NCI-H748 treated with DMSO at 0.1 percent for 48 hours (cell line): ENCODE data around the gene H3-3A.
A peak's percentile ranks its signal among the peaks of the same experiment; 100 is the strongest.

ENCODE experiments used
- DNase-seq: peaks from one replicate; lab custom pipeline; 2025; lab: John Stamatoyannopoulos, UW

H3-3A gene

DNA sequence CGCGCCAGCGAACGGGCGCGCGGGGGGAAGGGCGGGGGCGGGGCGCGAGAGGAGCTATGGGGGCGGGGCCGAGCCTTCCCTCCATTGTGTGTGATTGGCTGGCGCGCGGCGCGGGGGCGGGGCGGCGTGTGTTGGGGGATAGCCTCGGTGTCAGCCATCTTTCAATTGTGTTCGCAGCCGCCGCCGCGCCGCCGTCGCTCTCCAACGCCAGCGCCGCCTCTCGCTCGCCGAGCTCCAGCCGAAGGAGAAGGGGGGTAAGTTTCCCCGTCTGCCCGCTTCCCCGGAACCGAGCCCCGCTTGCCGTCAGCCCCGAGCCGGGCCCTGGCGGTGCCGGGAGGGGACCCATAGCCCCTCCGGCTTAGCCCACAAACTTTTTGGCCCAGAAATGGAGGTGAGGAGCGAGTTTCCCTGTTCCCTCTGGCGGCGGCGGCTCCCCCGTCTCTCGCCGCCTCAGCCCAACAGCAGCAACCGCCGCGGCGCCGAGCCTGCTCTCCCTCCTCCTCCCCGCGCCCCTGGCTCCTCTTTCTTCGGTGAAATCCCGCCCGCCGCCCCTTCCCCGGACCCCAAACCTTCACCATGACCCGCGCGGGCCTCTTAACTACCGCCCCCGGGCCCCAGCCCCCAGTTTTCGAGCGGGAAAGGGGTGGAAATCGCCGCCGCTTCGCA lies at the start of gene H3-3A:
TSS of gene H3-3A (plus strand) at position 159 of the 666 bp plus-strand sequence. CDS start 1,636 bp downstream, outside the sequence.
- DNase-seq: peak; percentile 63

- DNase-seq: no peak
Observed at GRCh38 chr1:226017070-226017469, 45.4 kb upstream of the H3-3A start.

GRCh38 chr1:226019572-226019971 lies 42.9 kb upstream of the H3-3A start:
- DNase-seq: no peak

DNA sequence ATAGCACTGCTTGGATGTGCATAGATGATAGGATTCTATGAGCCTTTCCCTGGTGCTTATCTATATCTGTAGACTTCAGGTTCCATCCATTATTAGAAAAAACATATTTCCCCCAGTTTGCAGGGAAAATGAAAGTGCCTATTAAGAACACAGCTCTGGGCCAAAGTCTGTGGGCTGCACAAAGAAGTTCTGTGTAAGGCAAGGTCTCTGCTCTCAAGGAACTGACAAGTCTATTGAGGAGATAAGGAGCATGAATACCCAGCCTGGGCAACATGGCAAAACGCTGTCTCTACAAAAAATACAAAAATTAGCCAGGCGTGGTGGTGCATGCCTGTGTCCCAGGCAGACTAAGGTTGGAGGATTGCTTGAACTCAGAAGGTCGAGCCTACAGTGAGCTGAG lies 41.1 kb upstream of the H3-3A start:
- DNase-seq: no peak

- DNase-seq: no peak
Observed at GRCh38 chr1:226021801-226022200, 40.7 kb upstream of the H3-3A start.

GRCh38 chr1:226023735-226024134 lies 38.8 kb upstream of the H3-3A start:
- DNase-seq: no peak

DNA sequence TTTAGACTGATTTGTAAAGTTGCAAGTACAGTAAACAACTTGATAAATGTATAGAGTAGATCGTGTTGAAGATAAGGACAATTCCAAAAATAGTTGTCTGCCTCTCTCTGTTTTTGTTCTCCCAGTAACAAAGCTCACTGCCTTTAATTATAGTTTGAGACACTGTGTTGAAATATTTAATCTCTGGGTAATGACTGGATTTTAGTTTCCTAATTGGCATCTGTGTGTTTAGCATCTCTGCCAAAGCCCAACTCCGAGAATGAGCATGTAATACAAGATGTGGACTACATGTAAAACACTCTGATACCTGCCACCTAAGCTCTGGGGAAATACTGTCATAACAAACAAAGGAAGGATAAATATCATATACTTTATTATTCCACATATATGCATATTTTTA lies 35.7 kb upstream of the H3-3A start:
- no peak for DNase-seq

- no peak for DNase-seq
Observed at GRCh38 chr1:226027538-226028217, 34.8 kb upstream of the H3-3A start.

GRCh38 chr1:226029093-226029496 lies 33.4 kb upstream of the H3-3A start:
- DNase-seq: no peak

DNA sequence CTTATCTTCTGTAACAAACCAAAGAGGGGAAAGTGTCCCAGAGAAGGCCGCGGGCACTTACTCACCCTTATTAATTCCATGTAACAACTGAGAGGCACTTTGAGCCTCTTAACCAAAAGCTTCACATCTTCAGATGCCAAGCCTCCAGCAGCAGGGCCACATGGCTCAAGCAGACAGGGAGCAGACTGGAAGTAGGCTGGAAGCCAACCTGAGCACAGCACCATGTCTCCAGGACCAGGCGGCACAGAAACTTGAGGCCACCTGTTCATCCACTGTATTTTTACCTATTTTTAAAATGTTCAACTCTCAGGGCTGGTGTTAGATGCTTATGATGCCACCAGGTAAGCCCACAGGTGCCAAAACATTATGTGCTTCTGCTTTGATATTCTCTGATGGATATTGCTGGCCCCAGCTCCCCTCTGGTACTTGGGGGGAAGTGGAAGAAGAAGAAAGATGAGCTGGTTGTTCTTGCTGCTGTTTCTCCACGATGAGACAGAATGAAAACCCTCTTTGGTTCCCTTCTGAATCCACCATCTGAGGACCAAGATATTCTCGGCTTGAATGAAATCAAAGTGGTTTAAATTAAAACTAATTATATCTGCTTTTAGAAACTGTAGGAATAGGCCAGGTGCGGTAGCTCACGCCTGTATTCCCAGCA lies 32.8 kb upstream of the H3-3A start:
- DNase-seq: no peak

GRCh38 chr1:226033582-226033981 lies 28.9 kb upstream of the H3-3A start:
- no peak for DNase-seq

DNA sequence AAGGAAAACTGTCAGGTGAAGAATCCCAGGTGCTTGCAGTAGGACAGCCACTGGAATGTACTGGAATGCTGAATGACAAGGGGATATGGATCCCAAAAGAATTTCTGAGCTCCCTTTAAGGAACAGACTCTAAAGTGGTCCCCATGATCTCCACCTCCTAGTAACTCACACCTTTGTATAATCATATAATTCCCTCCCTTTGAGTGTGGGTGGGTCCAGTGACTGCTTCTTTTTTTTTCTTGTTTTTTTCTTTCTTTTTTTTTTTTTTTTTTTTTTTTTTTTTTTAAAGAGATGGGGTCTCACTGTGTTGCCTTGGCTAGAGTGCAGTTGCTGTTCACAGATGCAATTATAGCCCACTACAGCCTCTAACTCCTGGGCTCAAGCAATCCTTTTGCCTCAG lies 28.5 kb upstream of the H3-3A start:
- DNase-seq: no peak

DNA sequence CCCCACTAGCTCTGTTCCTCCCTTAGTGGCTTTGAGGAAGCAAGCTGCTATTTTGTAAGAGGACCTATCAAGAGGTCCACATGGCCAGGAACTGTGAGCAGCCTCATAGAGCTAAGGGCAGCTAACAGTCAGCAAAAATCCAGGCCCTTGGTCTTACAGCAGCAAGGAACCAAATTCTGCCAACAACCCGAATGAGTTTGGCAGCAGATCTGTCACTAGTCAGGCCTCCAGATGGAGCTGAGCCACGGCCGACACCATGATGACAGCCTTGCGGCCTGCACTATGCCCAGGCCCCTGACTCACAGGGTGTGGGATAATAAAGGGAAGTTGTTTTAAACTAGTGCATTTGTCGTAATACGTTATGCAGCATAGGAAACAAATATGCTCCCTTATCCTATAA lies 28.0 kb upstream of the H3-3A start:
- DNase-seq: no peak

GRCh38 chr1:226035915-226036314 lies 26.6 kb upstream of the H3-3A start:
- no peak for DNase-seq

DNA sequence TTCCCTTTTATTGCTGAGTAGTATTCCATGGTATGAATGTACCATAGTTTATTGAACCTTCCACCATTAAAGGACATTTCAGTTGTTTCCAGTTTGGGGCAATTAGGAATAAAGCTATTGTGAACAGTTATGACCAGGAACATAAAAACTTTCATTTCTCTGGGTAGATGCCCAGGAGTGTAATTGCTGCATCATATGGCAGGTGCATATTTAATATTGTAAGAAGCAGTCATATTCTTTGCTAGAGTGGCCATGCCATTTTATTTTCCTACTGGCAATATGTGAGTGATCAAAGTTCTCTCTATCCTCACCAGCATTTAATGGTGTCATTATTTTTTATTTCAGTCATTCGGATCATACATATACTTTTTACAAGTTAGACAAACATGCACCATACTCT lies 23.9 kb upstream of the H3-3A start:
- DNase-seq: no peak

DNA sequence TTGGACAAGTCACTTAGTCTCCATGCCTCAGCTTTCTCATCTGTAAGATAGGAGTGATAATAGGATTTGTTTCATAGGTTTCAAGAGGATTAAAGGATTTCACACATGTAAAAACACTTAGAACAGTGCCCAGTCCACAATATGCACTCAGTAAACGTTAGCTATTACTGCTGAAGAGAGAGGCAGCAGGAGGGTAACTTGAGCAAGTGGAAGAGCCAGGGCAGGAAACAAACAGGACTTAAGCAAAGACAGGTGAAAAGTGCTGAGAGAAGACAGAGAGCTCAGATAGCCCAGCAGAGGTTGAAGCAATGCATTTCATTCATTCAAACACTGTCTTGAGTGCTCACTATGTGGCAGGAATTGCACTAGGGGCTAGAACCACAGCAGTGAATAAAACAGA lies 21.1 kb upstream of the H3-3A start:
- DNase-seq: no peak

GRCh38 chr1:226044514-226045101 lies 17.9 kb upstream of the H3-3A start:
- no peak for DNase-seq

DNA sequence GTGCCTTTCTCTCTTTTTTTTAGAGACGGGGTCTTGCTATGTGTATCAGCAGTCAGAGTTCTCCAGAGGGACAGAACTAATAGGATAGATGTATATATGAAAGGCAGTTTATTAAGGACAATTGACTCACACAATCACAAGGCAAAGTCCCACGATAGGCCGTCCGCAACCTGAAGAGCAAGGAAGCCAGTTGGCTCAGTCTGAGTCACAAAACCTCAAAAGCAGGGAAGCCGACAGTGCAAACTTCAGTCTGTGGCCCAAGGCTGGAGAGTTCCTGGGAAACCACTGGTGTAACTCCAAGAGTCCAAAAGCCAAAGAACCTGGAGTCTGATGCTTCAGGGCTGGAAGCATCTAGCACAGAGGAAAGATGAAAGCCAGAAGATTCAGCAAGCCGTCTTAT lies 16.3 kb upstream of the H3-3A start:
- no peak for DNase-seq

- DNase-seq: no peak
Observed at GRCh38 chr1:226047495-226047894, 15.0 kb upstream of the H3-3A start.

DNA sequence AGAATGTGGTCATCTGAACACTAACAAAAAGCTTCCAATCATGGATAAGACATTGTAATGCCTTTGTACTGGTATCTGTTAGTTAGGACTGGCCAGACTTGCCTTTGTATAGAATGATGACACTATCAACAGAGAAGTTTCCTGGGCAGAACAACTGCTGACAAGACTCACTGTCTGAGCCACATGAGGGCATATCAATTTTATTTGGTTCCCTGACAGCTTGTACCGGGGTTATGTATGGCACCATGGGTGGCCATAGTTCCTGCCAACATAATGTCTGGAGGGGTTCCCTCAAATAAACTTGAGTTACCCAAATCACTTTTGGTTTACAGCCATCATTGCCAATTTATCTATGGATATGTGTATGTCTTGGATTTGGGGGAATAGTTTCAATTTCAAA lies 13.6 kb upstream of the H3-3A start:
- DNase-seq: no peak

GRCh38 chr1:226050133-226050532 lies 12.4 kb upstream of the H3-3A start:
- DNase-seq: no peak

DNA sequence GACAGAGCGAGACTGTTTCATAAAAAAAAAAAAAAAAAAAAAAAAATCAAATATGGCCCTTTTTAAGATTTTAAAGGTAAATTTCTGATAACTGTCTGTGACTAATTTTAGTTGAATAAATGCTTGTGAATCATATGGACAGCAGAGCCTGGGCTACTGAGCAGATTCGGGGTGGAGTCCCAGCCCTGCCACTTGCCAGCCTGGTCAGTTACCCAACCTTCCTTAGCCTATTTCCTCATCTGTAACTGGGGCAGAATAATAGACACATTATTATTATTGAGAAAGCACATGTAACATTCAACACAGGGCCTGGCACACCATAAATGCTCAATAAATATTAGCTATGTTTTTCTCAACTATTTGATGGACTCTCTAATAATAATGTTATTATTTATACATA lies 11.2 kb upstream of the H3-3A start:
- no peak for DNase-seq

DNA sequence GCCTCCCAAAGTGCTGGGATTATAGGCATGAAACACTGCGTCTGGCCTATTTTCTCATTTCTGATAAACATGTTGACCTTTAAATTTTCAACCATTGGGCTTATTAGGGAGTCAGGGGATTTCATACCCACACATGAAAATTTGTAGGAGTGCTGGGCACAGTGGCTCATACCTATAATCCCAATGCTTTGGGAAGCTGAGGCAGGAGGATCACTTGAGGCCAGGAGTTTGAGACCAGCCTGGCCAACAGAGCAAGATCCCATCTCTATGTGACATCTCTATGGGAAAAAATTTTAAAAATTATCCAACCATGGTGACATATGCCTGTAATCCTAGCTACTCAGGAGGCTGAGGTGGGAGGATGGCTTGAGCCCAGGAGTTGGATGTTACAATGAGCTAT lies 10.5 kb upstream of the H3-3A start:
- DNase-seq: no peak
